GM12872 (cell line): ENCODE data around the gene GPR158.

Experiments
- TF ChIP-seq, protein P1 (sequence below): IDR thresholded peaks from 3 replicates; pipeline ENCODE4 v1.5.1; 2011; ENCODE audit warnings: low read depth, mild to moderate bottlenecking, low read length, moderate library complexity; ENCODE audit not compliant: insufficient read depth

Gene GPR158

DNA sequence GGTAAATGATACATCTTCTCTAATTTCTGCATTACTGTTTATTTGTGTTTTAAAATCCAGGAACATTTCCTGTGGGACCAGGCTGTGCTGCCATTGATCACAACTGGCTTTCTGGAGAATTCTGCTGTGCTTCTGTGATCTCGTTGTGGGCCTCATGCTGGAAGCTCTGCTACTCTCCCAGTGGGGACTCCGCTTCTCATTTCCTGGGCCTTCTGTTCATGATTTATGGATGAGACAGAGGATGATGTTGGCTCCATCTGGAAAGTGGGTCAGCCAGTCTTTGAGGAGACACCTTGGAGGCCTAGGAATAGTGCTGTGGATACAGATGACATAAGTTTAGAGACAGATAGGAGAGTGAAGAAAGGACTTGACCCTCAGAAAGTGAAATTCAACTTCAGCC lies 15.2 kb upstream of the GPR158 start:
- TF ChIP-seq, protein P1, sequence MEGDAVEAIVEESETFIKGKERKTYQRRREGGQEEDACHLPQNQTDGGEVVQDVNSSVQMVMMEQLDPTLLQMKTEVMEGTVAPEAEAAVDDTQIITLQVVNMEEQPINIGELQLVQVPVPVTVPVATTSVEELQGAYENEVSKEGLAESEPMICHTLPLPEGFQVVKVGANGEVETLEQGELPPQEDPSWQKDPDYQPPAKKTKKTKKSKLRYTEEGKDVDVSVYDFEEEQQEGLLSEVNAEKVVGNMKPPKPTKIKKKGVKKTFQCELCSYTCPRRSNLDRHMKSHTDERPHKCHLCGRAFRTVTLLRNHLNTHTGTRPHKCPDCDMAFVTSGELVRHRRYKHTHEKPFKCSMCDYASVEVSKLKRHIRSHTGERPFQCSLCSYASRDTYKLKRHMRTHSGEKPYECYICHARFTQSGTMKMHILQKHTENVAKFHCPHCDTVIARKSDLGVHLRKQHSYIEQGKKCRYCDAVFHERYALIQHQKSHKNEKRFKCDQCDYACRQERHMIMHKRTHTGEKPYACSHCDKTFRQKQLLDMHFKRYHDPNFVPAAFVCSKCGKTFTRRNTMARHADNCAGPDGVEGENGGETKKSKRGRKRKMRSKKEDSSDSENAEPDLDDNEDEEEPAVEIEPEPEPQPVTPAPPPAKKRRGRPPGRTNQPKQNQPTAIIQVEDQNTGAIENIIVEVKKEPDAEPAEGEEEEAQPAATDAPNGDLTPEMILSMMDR = no peak

DNA sequence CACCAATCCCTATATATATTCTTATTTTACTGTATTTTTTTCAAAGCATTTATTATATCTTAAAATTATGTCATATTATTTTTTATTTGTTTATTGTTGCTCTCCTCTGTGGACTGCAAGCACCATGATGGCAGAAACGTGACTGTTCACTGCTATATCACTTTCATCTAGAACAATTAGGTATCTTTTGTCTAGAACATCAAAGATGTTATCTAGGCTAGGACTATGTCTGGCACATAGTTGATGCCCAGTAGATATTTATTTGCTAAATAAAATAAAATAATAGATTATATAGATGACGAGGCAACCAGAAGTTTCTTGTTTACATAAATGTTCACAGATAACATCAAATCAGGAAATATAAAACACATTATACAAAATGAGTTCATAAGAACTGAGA lies 12.4 kb upstream of the GPR158 start:
- TF ChIP-seq, protein P1 = no peak

DNA sequence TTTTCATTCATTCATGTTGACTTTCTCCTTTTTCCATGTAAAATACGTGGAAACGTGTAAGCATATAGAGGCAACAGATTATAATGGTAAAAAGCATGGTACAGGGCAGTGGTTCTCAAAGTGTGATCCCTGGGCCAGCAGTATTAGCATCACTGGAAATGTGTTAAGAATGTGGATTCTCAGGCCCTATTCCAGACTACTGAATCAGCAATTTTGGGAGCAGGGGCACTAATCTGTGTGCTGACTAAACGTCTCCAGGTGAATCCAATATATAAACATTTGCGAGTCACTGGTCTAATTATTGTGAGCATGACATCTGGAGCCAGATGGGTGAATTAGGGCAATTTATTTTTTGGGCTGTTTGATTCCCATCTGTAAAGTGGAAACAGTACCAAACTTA lies 5.1 kb upstream of the GPR158 start:
- TF ChIP-seq, protein P1 = no peak

DNA sequence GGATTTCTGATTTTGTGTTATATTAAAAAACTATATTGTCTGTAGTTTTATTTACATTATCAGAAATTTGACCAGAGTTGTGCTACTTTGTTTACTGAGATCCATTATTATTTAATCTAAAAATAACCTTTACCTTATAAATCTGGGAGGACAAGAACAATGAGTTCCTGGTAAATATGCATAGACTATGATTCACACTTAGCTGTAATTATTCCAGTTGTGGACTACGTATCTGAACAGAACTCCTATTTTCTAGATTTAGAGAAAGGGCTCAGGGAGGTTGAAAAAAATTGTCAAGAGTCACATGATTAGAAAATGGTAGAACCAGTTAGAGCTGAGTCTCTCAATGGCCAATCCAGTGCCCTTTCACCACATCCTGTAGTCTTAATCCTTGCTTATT lies 4.2 kb upstream of the GPR158 start:
- TF ChIP-seq, protein P1 = no peak

DNA sequence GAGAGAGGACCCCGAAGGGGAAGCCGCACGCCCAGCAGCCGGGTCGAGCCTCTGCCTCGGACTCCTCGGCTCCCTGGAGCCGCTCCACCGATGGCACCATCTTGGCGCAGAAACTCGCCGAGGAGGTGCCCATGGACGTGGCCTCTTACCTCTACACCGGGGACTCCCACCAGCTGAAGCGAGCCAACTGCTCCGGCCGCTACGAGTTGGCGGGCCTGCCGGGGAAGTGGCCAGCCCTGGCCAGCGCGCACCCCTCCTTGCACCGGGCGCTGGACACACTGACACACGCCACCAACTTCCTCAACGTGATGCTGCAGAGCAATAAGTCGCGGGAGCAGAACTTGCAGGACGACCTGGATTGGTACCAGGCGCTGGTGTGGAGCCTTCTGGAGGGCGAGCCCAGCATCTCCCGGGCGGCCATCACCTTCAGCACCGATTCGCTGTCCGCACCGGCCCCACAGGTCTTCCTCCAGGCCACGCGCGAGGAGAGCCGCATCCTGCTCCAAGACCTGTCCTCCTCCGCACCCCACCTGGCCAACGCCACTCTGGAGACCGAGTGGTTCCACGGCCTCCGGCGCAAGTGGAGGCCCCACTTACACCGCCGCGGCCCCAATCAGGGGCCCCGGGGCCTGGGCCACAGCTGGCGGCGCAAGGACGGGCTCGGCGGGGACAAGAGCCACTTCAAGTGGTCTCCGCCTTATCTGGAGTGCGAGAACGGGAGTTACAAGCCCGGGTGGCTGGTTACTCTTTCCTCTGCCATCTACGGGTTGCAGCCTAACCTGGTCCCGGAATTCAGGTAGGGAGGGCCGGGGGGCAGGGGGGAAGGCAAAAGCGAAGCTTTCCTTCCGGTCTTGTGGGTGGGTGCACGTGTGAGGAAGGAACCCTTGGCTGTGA lies 973 bp downstream of the GPR158 start:
- TF ChIP-seq, protein P1 = no peak

DNA sequence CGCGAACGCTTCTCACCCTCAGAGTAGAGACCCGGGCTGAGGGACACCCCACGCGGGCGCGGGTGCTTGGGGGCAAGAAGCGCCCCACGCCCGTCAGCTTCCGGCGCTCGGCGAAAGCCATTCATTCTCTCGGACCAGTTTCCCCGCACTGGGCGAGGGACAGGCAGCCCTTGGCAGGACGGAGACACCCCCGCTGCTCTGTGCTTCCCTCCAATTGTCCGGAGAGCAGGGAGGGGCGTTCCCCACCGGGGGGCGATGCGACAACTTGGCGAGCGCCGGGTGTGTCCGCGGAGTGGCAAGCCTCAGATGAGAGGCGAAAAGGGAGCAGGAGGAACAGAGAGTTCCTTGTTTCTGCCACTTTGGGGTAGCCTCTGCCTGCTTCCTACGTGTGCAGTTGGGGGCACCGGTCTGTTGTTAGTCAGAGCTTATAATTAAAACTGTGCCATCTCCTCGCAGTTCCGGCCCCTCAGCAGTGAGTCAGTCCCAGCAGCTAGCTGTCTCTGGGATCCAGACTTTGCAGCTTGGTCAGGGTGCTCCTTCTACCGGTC lies 1.7 kb downstream of the GPR158 start:
- TF ChIP-seq, protein P1 = no peak

DNA sequence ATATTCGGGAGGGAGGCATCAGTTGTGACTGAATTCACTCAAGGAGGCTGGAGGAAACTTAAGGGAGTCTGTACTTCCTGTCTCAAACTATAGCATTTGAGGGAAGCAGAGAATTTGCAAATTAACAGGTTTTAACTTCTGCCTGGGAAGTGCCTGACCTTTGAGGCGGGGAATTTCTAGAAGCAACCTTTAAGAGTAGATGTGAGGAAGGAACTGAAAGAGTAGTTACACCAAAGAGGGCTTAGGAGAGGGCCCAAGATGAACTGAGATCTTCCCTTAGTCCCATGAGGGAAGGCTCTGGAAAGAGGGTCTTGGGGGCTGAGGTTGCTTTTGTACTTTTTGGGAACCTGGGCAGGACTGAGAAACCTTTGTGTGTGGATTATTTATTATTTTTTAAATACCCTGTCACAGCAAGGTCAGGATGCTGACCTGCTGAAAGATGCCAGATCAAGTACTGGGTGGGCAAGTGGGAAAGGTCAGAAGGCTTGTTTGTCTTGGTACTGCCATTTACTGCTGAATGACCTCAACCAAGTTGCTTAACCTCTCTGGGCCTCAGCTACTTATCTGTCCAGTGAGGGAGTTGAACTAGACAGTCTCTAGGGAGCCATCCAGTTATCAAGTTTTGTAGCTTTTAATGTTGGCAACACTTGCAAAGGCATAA lies 2.4 kb downstream of the GPR158 start:
- TF ChIP-seq, protein P1 = no peak
